K562 (cell line): ENCODE measurements around the gene VPS13D.

ENCODE experiments used
- CHD7 ChIP-seq: fragments of 200-600 bp; sonication (generic); IDR thresholded peaks from one replicate; pipeline ENCODE4 v1.6.1; 2012; ENCODE audit warnings: mild to moderate bottlenecking, low read depth, low read length, inconsistent platforms
- CTCF ChIP-seq, 3 experiments: IDR thresholded peaks in 2 of 3; conservative IDR thresholded peaks in 1 of 3; 2 replicates each; pipeline ENCODE4 v1.5.1; 2011 to 2012; ENCODE audit warnings: low read length in 3 of 3, mild to moderate bottlenecking in 3 of 3, control low read depth in 2 of 3, improper control_type of control experiment in 1 of 3, inconsistent platforms in 1 of 3, low read depth in 1 of 3, mixed read lengths in 1 of 3, moderate library complexity in 1 of 3; ENCODE audit not compliant: insufficient read depth in 2 of 3
- CTCFL ChIP-seq: IDR thresholded peaks from 2 replicates; pipeline ENCODE4 v1.6.1; 2011; ENCODE audit warnings: borderline replicate concordance, low read depth, mild to moderate bottlenecking, moderate library complexity, low read length; ENCODE audit not compliant: insufficient read depth, poor library complexity, severe bottlenecking
- DMBX1 ChIP-seq: fragments of 250-450 bp; sonication (Bioruptor Pico); IDR thresholded peaks from 2 replicates; pipeline ENCODE4 v1.8.0; 2022; ENCODE audit warnings: inconsistent platforms, mild to moderate bottlenecking, moderate library complexity, borderline replicate concordance
- FOXK2 ChIP-seq, 2 experiments: fragments of 450-650 bp; IDR thresholded peaks in 1 of 2; conservative IDR thresholded peaks in 1 of 2; 2 replicates each; pipeline ENCODE4 v1.6.1; 2016; ENCODE audit warnings: low read depth in 2 of 2, mild to moderate bottlenecking in 1 of 2
- KAT2B ChIP-seq: IDR thresholded peaks from one replicate; pipeline ENCODE4 v1.6.1; 2012; ENCODE audit warnings: low read depth, mild to moderate bottlenecking, control low read depth, inconsistent platforms, low read length, moderate library complexity
- KDM5B ChIP-seq: fragments of 200-600 bp; sonication (generic); IDR thresholded peaks from 2 replicates; pipeline ENCODE4 v1.6.1; 2012; ENCODE audit warnings: low read depth, mild to moderate bottlenecking, moderate library complexity, low read length, control low read depth, inconsistent platforms; ENCODE audit not compliant: insufficient replicate concordance
- MAZ ChIP-seq, 2 experiments: fragments of 450-650 bp in 1 of 2; sonication (generic) in 1 of 2; formaldehyde crosslinking; IDR thresholded peaks in 1 of 2; conservative IDR thresholded peaks in 1 of 2; 2 replicates each; pipeline versions ENCODE4 v1.4.0 to v1.5.0; 2020; ENCODE audit warnings: mild to moderate bottlenecking in 1 of 2, missing genetic modification reagents in 1 of 2
- POLR2AphosphoS2 ChIP-seq: IDR thresholded peaks from 2 replicates; pipeline ENCODE4 v1.6.1; 2012; ENCODE audit warnings: low read length, improper control_type of control experiment
- RBM25 ChIP-seq: fragments of 200-400 bp; formaldehyde crosslinking; IDR thresholded peaks from 2 replicates; pipeline ENCODE4 v1.6.1; 2018; ENCODE audit warnings: low read length, low read depth, moderate library complexity; ENCODE audit not compliant: severe bottlenecking
- RCOR1 ChIP-seq, 2 experiments: IDR thresholded peaks; 2 replicates each; pipeline ENCODE4 v1.6.1; 2012; ENCODE audit warnings: low read depth in 2 of 2, low read length in 2 of 2, borderline replicate concordance in 1 of 2, improper control_type of control experiment in 1 of 2
- TCF7L2 ChIP-seq: fragments of 150-350 bp; IDR thresholded peaks from 2 replicates; pipeline ENCODE4 v1.6.1; 2016; ENCODE audit warnings: low read depth, mild to moderate bottlenecking, low read length, moderate library complexity
- TF ChIP-seq, protein P1 (sequence below): fragments of 200-400 bp; formaldehyde crosslinking; IDR thresholded peaks from 2 replicates; pipeline ENCODE4 v1.6.1; 2017; ENCODE audit warnings: mild to moderate bottlenecking, low read depth, low read length, moderate library complexity
- TF ChIP-seq, protein P2 (sequence below): fragments of 450-650 bp; IDR thresholded peaks from 2 replicates; pipeline ENCODE4 v1.6.1; 2016; ENCODE audit warnings: missing biosample characterization, missing genetic modification characterization

DNA sequence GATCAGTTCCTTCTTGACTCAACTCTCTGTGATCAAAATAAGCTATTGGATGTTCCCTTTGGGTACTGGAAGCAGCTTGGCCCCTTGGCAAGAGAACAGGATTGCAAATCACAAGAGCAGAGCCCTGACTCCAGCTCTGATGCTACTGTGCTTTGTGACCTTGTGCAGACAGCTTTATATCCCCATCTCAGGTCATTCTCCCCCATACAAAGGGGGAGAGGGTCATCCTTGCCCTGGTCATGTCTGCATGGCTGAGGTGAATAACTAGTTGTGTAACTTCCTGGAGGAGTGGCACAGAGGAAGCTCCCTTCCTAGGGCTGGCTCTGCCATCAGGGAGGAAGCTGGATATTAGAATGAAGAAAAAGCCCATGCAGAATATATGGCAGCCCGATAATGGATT lies 245.3 kb downstream of the VPS13D start:
- TF ChIP-seq CTCFL = no peak
- no peak for TF ChIP-seq CHD7
- no peak for TF ChIP-seq RBM25
- TF ChIP-seq MAZ (CRISPR knock-in tag; conservative IDR thresholded peaks at IDR 0.05 in 1 of 2, IDR thresholded peaks at IDR 0.05 in 1 of 2) = no peak
- no peak for TF ChIP-seq CTCF (IDR thresholded peaks at IDR 0.05 in 2 of 3, conservative IDR thresholded peaks at IDR 0.05 in 1 of 3; ENCODE audit: insufficient read depth in 2 of 3, low read depth in 1 of 3, low read length in 3 of 3)
- TF ChIP-seq KAT2B = no peak
- TF ChIP-seq, protein P1, sequence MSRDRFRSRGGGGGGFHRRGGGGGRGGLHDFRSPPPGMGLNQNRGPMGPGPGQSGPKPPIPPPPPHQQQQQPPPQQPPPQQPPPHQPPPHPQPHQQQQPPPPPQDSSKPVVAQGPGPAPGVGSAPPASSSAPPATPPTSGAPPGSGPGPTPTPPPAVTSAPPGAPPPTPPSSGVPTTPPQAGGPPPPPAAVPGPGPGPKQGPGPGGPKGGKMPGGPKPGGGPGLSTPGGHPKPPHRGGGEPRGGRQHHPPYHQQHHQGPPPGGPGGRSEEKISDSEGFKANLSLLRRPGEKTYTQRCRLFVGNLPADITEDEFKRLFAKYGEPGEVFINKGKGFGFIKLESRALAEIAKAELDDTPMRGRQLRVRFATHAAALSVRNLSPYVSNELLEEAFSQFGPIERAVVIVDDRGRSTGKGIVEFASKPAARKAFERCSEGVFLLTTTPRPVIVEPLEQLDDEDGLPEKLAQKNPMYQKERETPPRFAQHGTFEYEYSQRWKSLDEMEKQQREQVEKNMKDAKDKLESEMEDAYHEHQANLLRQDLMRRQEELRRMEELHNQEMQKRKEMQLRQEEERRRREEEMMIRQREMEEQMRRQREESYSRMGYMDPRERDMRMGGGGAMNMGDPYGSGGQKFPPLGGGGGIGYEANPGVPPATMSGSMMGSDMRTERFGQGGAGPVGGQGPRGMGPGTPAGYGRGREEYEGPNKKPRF = no peak
- no peak for TF ChIP-seq POLR2AphosphoS2
- TF ChIP-seq KDM5B = no peak
- TF ChIP-seq FOXK2 (conservative IDR thresholded peaks at IDR 0.05 in 1 of 2, IDR thresholded peaks at IDR 0.05 in 1 of 2; ENCODE audit: low read depth in 2 of 2) = no peak
- no peak for TF ChIP-seq RCOR1 (IDR thresholded peaks at IDR 0.05; ENCODE audit: borderline replicate concordance in 1 of 2, low read depth in 2 of 2, low read length in 2 of 2)
- TF ChIP-seq, protein P2, sequence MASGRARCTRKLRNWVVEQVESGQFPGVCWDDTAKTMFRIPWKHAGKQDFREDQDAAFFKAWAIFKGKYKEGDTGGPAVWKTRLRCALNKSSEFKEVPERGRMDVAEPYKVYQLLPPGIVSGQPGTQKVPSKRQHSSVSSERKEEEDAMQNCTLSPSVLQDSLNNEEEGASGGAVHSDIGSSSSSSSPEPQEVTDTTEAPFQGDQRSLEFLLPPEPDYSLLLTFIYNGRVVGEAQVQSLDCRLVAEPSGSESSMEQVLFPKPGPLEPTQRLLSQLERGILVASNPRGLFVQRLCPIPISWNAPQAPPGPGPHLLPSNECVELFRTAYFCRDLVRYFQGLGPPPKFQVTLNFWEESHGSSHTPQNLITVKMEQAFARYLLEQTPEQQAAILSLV (tag) = no peak
- TF ChIP-seq TCF7L2 = no peak
- TF ChIP-seq DMBX1 (CRISPR knock-in tag) = no peak
